Left forelimb (tissue), 1 donor: ENCODE measurements around the gene BEGAIN.
A peak's percentile ranks its signal among the peaks of the same experiment; 100 is the strongest.

Source experiments
- DNase-seq: peaks from one replicate; pipeline ENCODE4 v3.0.0-alpha.2; 2018; ENCODE audit warnings: low spot score

BEGAIN gene

DNA sequence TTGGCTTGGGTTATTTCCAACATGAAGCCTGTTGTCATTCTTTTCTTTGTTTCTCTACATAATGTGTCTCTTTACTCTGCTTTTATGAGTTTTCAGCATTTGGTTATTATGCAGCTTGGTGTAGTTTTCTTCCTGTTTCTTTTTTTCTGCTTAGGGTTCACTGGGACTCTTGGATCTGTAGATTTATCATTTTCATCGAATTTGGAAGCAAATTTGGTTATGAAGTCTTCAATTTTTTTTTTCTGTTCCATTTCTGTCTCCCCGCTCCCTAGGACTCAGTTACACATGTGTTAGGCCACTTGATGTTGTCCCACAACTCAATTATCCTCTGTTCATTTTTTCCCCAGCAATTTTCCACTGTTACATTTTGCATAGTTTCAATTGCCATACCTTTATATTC, 13.8 kb upstream of the BEGAIN start:
- no peak for DNase-seq

DNA sequence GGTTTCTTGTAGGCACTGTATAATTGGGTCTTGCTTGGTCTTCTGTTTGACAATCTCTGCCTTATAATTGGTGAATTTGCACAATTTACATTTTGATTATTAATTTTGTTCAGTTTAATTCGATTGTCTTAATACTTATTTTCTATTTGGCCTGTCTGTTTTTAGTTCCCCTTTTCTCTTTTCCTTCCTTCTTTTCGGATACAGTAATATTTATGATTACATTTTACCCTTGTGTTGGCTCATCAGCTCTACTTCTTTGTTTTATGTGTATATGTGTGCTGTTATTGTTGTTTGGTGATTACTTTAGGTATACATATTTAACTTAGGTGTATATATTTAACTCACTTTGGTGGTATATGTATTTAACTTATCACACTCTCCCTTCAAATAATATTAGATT, 12.8 kb upstream of the BEGAIN start:
- no peak for DNase-seq

DNA sequence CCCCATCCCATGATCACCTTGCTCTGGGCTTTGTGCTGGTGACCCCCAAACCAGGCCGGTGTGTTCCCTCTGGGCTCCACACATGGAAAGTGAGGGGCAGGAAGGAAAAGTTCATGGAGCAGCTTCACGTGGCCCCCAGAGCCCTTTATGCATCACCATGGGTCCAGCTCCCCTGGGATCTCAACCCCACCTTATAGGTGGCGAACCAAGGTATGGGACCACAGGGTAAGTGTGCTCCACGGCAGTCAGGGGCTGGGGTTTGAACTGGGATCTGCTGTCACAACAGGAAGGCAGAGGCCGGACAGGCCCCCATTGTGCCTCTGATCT, 7.4 kb upstream of the BEGAIN start:
- DNase-seq: peak; percentile 40

DNA sequence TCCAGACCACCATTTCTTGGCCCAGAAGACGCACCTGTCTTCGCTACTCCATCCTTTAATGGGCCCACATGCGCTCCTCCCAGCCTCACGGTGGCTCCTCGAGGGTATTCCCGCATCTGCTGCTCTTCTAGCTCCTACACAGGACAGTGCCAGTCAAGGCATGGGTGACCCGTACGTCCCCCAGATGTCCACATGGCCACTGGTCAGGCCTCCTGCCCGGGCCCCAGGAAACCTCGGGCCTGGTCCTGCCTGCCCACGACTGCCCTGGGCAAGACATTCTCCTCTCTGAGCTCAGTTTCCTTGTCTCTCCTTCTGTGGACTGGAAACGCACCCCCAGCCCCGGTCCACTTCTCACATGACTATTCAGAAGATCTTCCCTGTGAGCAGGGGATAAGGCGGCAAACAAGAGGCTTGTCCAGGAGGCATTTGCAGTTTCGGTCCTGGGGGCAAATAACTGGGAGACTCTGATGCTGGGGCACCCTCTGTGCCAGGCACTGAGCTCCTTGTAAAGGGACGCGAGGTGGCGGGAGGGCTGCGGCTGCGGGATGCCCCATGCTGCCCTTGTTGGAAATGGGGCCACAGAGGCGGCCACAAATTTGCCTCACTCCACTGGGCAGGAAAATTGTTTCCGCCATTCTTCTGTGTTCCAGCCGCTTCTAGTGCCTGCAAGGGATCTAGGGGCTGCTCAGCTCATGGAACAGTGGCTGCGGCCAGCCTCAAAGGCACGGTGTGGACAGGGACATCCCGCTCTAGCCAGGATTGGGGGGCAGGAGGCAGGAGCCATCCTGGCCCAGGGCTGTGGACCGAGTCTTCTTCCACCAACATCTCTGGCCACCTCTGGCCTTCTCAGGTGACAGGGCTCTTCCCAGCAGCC, 6.8 kb upstream of the BEGAIN start:
- DNase-seq: peak; percentile 25

DNA sequence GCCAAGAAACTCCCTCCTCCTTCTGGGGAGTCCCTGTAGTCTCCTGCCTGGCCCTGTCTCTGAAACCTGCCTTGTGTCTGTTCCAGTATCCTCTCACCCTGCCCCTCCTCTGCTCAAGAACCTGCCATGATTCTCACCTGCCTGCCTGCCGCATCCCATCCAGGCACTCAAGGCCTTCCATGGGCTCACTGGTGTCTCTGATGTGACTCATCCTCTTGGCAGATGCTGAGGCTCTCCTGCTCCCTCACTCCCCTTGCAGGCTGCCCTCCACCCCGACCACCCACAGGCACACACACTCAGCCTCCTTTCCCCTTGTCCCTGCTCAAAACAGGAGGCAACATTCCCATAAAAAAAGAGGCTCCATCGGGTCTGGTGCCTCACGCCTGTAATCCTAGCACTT, 5.8 kb upstream of the BEGAIN start:
- no peak for DNase-seq

DNA sequence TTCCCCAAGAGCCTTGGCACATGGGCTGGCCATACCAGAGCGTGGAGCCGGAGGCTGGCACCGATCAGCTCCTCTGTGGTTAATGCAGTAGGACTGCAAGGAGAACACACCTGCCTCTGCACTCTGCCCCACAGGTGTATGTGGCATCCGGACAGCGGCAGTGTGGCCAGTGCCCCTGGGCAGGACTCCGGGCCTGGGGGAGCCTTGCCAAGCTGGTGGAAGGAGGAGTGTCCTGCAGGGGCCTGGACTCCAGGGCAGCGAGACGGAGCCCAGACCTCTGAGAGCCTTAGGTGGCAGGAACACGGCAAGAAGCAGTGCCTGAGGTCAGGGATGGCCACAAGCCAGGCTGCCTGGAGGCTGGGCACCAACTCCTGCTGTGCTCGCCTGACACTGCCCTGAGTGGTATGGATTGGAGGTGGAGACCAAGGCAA, 5.3 kb upstream of the BEGAIN start:
- DNase-seq: peak; percentile 57

- DNase-seq: peak; percentile 59
Measured at GRCh38 chr14:100591453-100592371, 4.5 kb upstream of the BEGAIN start.

DNA sequence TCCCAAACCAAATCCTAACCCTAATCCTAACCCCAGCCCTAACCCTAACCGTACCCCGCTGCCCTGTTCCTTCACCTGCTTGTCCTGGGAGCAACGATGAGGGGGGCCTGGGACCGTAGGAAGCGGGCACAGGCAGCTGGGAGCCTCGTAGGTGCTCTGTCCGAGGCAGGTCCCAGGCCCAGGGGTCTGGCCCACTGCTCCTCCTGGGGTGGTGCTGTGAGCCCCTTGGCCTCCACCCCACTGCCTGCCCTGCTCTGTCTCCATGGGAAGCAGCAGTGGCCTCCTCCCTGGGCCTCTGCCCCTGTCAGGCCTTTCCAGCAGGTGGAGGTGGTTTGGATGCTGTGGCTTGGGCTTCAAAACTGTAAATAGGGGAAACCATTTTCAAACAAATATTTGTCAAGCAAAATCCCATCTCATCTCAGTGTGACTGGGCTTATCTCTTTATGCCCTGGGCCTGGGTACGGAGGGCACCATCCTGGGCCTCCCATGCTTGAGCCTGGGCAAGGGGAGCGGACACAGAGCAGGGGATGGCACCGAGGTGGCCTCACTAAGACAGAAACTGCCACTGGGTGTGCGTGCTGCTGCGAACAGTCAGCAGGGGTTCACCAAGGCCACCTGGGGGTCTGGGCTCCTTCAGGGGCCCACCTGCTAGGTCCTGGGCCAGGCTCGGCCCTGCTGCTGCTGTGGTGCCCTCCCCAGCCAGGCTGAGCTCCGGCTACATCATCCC, 3.7 kb upstream of the BEGAIN start:
- DNase-seq: peak; percentile 57

DNA sequence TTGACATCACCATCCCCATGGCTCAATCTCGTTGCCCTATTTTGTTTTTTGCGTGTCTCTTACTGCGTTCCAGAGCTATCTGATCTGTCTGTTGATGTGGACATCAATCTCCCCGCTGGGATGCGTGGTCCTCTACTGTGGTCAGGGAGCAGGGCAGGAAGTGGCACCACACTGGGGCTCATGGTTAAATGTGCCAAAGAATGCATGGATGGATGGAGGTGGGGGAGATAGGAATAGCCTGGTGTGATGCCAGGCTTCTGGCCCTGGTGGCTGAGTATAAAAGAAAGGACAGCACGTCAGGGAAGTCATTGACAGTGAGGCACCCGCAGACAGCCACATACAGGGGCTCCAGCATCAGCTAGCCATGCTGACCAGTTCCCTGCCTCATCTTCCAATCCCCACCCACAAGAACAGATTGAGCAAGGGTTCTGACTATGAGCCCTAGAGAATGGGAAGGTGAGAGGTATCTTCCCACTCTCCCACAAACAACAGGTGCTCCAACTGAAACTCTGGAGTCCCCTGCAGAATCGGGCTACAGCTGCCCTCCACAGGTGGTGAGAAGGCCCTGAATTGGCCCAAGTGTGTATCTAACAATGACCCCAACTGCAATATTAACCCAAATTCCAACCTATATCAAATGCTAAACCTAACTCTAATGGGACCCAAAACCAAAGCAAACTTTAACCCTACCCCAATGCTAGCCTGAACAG, 2.7 kb upstream of the BEGAIN start:
- peak; percentile 45 for DNase-seq

DNA sequence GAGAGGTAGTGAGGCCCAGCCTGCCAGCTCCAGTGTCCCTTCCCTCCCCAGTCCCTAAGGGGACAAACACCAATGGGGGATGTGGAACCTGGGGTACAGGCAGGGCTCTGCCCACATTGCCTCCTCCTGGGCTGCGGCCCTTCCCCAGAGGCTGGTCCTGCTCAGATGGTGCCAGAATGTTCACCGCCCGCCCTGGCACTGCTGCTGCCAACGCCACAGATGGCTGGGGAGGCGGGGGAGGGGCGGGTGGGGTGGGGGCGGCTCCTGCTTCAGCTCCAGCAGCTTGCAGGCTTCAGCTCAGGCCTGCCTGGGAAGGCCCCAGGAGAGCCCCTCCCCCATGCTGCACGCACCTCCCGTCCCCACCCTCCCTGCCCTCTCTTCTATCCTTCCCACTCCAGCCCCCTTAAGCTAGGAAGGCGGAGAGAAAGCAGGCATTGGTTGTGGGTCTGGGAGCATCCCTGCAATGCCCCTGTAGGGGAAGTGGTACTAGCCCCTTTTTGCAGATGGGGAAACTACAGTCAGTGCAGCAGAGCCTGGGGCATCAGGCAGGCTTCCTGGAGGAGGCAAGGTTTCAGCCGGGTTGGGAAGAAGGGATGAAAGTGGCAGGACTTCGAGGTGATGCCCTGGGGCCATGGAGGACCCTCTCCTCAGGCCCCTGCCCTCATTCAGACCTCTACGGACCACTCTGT, 2.0 kb upstream of the BEGAIN start:
- DNase-seq: peak; percentile 71

GRCh38 chr14:100588671-100589070, 1.5 kb upstream of the BEGAIN start:
- peak; percentile 46 for DNase-seq

GRCh38 chr14:100587763-100588411, 670 bp upstream of the BEGAIN start:
- peak; percentile 46 for DNase-seq

DNA sequence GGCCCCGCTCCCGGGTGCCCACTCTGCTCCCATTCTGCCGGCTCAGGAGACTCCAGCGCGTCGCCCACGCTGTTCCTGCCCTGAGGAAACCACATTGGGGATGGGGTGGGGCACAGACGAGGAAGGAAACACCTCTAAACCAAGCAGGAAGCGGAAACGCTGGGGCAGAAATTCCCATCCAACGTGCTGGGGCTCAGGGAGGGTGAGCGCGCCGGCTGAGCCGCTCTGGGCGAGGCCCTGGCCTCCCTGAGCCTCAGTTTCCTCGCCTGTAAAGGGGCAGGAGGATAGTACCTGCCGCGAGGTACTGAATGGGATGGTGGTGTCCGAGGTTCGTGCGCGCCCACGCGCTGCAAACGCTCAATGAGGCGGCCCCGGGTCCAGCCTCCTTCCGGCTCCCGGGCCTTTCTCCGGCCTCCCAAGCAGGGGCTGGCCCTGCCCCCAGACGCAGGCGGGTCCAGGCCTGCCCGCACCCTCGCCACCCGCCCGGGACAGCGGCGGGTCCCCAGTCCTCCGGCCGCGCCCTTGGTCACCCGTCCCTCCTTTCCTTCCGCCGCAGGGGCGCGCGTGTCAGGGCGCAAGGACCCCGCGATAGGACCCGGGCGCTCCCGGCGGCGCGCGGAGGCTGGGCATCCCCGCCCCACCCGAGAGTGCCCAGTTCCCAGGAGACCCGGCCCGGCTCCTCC, 673 bp downstream of the BEGAIN start:
- peak; percentile 68 for DNase-seq

- DNase-seq: peak; percentile 66
Measured at GRCh38 chr14:100586153-100586402, 1.1 kb downstream of the BEGAIN start.

GRCh38 chr14:100585448-100586152, 1.6 kb downstream of the BEGAIN start:
- peak; percentile 64 for DNase-seq

GRCh38 chr14:100584056-100585031, 2.9 kb downstream of the BEGAIN start:
- DNase-seq: peak; percentile 45

GRCh38 chr14:100583245-100583644, 4.0 kb downstream of the BEGAIN start:
- no peak for DNase-seq

DNA sequence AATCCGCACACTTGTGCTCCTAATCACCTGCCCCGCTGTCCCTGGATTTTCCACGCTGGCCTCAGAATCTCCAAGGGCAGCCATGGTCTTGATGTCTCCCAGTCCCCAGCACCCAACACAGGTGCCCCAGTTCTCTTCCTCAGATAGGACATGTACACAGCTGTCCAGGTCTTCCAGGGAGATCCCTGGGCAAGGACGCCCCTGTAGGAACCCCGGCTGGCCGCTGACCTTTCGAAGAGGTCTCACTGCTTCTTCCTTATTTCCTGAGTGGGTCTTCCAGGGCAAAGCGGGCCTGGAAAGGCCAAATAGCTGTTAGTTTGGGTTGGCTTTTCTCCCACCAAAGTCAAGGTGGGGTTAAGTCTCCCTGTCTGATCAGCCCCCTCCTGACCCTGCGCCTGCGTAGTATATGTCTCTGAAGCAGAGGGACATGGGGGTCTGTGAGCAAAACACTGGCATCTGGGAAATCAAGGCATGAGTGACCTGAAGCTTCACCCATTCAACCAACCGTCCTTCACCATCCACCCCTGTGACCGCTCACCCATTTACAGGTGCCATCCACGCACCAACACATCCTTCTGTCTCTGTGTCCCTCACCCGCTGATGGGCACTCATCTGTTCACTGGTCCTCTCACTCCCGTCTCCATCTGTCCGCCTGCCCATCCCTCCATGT, 4.6 kb downstream of the BEGAIN start:
- DNase-seq: peak; percentile 30
